Stimulated activated CD8-positive, alpha-beta memory T cell treated with anti-CD3 and anti-CD28 coated beads, Interleukin-4, amount 100 ng/mL, for 1 hour (primary cell): Measurements from ENCODE around the gene KIAA1671.

Source experiments
- DNase-seq, 2 donors: peaks; one replicate each; pipeline ENCODE4 v3.0.0-alpha.2; 2020; ENCODE audit warnings: low read depth in 2 of 2, low spot score in 1 of 2

The KIAA1671 gene

DNA sequence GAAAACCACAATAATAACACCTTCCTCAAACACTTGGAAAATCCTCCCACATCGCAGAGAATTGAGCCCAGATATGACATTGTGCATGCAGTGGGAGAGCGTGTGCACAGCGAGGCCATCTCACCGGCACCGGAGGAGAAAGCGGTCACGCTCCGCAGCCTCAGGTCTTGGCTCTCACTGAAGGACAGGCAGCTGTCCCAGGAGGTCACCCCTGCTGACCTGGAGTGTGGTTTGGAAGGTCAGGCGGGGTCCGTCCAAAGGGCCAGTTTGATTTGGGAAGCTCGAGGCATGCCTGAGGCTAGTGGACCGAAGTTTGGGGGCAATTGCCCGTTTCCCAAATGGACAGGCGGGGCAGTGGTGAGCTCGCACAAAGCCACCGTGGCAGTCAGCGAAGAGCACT is 86.7 kb downstream of the KIAA1671 start:
- no peak for DNase-seq

- no peak for DNase-seq
These were observed 87.2 kb downstream of the KIAA1671 start for GRCh38 chr22:25039754-25040153.

- no peak for DNase-seq
These were observed 92.6 kb downstream of the KIAA1671 start for GRCh38 chr22:25045159-25045558.

DNA sequence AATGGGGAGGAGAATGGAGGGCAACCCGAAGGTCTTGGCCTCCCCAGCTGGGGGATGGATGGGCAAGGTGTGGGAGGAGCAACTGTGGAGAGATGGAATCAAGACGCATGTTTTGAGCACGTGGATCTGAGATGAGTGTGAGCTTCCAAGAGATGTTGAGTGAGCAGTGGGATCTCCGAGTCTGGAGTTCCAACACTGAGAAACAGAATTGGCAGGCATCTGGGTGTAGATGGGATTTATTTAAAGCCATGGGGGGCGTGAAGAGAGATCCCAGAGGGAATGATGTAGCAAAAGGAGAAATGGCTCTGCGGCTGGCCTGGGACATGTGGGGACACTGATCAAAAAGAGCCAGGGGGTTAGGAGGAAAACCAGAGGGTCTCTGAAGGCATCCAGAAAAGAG is 95.6 kb downstream of the KIAA1671 start:
- DNase-seq: no peak

DNA sequence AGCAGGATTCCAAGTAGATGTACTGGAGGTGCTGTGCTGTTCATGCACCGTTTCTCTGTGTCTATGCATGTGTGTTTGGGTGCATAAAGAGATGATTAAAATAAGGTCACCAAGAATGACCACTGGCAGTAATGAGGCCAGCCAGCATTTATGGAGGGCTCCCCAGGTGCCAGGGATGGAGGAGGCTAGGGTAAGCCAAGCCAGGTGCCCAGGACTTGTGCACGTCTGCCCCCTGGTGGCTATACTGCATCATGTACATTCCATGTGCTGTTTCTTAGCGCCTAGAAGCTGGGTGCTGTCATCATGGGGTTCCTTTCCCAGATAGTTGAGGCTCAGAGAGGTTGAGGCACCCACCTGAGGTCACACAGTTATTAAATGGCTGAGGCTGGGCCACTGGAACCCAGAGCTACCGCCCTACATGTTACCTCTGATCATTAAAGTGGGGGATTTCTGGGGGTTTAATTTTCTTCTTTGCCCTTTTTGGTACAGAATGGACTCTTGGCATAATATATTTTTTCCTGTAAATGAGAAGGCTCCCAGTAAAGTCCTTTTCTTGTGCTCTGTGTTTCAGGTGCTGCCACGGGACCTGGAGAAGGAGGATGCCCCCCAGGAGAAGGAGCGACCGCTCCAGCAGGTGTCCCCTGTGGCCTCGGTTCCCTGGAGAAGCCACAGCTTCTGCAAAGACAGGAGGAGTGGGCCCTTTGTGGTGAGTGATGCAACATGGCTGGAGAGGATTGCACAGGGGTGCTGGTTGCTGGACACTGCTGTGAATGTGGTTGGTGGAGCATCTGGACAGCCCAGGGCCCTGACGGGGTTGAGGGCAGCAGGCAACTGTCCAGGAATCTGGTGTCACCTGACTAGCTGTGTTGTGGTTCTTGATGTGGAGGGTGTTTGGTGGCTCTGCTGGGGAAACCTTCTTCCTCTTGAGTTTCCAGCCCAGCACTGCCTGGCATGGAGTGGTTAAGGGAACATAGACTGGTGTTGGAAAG is 96.4 kb downstream of the KIAA1671 start:
- DNase-seq: peak; percentile 43 to 44

DNA sequence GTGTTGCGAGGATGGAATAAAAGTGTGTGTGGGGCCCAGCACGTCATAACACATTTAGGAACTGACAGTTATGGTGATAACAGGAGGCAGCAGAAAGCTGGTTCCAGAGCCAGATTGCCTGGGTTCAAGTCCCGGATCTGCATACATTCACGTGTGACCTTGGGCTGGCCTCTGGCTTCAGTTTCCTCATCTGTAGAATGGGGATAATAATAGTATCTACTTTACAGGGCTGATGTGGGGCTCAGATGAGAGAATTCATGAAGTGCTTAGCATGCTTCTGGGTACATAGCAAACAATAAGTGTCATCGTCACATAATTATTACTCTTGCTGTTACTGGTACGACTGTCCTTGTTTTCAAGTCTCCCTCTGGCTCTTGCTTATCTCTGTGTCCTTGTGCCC is 97.3 kb downstream of the KIAA1671 start:
- DNase-seq: no peak

DNA sequence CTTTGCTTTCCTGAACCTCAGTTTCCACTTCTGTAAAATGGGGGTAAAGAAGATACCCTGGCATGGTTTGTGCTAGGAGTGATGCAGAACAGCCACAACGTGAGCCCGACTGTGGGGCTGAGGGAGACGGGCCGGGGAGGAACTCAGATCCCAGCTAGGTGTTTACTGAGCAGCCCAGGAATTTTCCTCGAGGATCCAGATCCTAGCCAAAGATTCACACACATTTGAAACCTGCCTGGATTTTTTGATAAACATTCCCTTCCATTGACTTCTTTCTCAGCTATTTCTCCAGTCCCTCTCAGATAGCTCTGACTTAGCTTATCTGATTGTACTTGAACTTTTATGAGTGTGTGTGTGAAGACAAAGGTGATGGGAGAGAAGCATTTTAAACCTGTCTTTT is 98.0 kb downstream of the KIAA1671 start:
- no peak for DNase-seq

GRCh38 chr22:25051073-25051472 is 98.6 kb downstream of the KIAA1671 start:
- no peak for DNase-seq

DNA sequence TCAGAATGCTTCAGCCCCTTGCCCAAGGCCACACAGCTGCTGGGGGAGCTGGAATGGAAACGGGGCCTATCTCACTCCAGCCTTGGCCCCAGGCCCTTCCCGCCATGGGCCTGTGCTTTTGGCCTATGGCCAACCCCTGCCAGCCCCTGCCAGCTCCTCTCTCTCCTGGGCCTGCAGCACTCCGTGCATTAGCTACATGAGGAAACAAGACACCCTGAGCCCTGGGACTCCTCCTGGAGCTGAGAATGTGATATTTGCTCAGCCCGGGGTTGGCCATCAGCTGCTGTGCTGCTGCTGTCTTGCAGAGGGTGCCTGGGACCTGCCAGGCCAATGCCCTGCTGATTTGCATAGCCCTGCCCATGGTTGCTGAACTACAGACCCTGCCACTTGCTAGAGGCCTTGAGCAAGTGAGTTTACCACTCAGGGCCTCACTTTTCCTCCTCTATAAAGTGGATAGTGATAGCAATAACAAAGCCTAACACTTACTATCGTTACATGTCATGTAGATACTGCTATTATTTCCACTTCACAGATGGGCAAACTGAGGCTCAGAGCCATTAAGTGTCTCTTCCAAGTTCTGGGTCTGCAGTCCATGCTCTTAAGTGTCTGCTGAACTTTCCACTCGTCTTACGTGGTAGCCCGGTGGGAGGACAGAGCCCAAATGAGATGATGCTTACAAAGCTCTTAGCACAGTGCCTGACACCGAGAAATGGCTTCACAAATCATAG is 99.6 kb downstream of the KIAA1671 start:
- no peak for DNase-seq

DNA sequence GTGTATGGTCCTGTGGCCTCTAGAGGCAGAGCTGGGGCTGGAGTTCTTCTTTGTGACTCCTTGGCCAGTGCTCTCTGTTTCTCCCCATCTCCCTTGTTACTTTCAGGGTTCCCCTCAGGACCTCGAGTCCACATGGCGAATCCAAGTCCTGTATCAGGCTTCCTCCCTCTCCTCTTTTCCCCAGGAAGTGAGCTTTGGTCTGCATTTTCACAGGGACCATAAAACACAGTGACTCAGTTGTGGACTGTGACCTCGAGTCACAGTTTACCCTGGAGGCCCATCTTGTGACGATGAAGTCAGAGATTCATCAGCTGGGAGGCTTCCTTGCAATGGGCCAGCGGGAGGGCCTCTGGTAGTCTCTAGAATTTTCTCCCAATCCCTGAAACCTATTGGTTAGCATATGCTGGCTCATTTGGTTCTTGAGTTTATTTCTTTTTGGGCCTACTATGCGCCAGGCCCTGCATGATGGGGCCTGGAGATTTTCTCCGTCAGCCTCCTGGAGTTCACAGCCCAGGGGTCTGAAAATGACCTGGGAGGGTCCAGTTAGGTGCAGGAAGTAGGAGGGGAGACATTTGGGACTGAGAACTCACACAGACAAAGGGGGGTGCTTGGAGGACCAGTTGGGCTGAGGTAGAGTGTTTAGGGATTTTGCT is 100.8 kb downstream of the KIAA1671 start:
- no peak for DNase-seq

DNA sequence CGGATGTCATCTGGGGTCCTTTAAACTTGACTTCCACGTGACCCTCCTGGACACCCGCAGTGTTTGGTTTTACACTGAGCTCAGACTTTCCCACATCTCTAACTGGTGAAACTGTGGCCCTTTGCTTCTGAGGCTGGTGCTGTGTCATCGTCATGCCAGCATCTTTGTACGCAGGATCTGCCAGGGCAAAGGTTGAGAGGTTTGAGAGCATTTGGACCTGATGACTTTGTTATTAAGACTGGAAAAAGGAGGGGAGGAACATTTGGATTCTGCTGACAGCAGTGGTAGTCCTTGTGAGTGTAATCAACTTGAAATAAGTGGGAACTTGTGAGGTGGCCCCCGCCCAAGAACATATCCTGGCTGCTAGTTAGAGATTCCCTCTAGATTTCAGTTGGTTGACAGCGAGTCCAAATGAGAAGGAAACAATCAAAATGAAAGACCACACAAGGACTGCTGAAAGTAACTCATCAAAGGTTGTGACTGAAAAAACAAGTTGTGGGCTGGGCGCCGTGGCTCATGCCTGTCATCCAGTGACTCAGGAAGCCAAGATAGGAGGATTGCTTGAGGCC is 102.5 kb downstream of the KIAA1671 start:
- no peak for DNase-seq

DNA sequence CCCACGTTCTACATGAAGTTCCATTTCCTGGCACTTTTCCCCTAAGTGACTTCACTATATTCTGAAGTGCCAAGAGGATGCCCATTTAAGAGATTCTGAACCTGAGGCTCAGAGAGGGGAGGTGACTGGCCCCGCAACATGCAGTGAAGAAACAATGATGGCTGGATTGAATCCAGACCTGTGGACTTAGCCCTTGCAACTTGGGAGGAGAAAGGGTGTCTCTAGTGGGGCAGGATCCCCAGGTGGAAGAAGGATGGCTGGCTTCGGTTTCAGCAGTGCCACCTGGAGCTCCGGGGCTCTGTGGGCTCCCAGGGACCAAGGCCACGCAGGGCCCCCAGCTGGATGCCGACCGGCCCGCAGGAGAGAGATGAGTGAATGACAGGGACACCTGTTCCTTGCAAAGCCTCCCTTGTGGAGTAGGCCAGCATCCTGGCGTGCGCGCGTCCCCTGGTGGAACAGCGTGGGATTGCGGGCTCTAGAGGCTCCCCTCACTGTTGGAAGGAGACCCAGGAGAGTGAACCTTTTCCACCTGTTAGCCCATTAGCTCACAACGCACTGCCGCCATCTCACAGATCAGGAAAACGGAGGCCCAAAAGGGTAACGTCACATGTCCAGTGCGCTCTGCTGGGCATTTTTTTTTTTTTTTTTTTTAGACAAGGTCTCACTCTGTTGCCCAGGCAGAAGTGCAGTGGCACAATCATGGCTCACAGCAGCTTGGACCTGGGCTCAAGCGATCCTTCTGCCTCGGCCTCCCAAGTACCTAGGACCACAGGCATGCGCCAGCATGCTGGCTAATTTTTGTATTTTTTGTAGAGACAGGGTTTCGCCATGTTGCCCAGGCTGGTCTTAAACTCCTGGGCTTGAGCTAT is 104.7 kb downstream of the KIAA1671 start:
- DNase-seq: peak; percentile 47 to 57

DNA sequence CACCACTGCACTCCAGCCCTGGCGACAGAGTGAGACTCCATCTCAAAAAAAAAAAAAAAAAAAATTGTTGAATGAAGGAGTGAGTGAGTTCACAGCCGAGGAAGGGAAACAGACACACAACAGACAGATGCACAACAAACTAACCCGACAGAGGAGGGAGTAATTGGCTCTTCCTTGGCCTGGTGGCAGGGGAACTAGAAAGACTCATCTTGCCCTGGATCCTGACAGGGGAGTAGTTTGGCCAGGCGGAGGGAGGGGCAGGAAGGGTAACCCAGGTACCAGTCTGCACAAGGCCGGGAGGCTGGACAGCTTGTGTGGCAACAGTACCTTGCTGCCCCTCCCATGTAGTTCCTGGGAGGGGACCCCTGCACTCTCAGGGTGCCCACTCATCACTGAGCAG is 106.9 kb downstream of the KIAA1671 start:
- DNase-seq: no peak

GRCh38 chr22:25060522-25061071 is 108.1 kb downstream of the KIAA1671 start:
- DNase-seq: no peak

GRCh38 chr22:25061134-25061533 is 108.6 kb downstream of the KIAA1671 start:
- DNase-seq: no peak

DNA sequence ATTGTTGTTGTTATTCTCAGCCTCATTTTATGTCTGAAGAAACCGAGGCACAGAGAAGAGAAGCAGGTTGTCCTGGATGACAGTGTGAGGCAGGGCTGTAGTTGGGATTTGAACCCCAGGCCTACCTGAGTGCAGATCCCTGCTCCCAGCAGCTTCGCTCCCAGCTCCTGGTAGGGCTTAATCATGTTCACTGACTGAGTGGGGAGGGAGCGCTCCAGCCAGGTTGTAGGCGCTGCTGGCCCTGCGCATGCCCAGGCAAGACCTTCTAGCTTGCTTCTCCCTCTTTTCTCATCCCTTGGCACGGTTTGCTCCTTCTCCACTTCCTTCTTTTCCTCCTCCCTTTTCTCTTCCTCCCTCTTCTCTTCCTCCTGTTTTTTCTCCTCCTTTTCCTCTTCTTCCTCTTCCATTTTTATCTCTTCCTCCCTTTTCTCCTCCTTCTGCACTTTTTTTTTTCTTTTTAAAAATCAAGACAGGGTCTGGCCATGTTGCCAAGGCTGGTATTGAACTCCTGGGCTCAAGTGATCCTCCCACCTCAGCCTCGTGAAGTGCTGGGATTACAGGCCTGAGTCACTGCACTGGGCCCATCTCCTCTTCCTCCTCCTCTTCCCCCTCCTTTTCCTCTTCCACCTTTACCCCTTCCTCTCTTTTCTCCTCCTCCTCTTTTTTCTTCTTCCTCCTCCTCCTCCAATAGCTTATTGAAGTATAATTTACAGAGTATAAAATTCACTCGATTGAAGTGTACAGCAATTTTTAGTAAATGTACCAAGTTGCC is 109.3 kb downstream of the KIAA1671 start:
- DNase-seq: no peak

DNA sequence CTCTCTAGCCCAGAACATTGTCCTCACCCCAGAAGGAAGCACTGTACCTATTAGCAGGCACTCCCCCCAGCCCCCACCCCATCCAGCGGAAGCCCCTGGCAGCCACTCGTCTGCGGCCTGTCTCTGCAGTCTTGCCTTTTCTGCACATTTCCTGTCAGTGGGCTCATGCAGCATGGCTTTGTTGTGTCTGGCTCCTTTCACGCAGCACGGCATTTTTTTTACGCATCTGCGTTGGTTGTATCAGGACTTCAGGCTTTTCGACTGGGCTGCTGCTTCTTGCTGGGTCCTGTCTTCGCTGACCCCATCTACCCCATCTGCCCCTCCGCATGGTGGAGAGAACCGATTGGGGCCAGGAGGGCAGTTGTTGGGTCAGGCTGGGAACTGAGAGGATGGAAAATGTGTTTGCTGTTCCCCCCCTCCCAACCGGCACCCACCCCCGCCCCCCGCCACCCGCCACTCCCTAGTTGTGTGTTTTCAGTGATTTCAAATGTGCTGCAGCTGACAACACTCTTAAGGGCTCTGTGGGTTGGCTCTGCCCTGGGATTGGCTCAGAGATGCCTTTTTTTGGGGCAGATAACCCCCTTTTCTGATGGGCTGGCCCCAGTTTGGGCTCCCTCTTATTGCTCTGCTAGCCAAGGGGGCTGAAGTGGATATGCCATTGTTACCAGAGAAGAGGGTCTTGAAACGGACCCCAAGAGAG is 110.0 kb downstream of the KIAA1671 start:
- DNase-seq: peak; percentile 44 to 45

GRCh38 chr22:25064894-25065560 is 112.5 kb downstream of the KIAA1671 start:
- no peak for DNase-seq
